GM12865 (cell line): ENCODE data around the gene LPP.

Experiments
- DNase-seq: peaks from one replicate; pipeline ENCODE4 v3.0.0; 2010; ENCODE audit warnings: low read depth
- H3K4me3 ChIP-seq: 2 replicates; pipeline ENCODE4 v1.5.1; 2011; ENCODE audit warnings: mild to moderate bottlenecking, low read depth, low read length, control low read depth
- TF ChIP-seq, protein P1 (sequence below): IDR thresholded peaks from 2 replicates; pipeline ENCODE4 v1.5.1; 2011; ENCODE audit warnings: low read length, control low read depth, low read depth, inconsistent platforms; ENCODE audit not compliant: insufficient read depth; ENCODE audit errors: missing control alignments

The LPP gene

DNA sequence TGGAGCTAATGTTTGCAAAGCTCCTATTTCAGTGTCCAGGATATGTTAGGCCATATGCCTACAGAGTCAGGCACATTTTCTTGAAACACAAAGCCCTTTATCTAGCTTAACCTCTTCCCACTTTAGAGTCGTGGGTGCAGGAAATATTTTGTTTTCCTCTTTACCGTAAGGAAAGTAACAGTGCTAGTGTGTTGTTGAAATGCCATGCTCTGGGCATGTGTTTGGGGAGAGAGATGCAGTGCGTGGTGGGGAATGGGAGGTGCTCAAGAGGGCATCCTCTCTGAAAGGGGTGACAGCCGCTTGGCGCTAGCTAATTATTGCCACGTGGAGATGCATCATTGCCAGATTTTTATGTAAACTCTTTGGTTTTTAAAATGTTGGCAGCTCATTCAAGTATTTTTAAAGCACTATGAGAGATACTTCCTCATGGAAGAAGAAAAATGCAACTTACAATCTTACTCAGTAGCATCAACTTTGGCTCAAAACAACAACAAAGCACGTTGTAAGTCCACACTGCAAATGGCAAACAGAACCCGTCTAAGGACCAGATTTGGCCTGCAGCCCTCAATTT, 152.6 kb downstream of the LPP start:
- TF ChIP-seq, protein P1, sequence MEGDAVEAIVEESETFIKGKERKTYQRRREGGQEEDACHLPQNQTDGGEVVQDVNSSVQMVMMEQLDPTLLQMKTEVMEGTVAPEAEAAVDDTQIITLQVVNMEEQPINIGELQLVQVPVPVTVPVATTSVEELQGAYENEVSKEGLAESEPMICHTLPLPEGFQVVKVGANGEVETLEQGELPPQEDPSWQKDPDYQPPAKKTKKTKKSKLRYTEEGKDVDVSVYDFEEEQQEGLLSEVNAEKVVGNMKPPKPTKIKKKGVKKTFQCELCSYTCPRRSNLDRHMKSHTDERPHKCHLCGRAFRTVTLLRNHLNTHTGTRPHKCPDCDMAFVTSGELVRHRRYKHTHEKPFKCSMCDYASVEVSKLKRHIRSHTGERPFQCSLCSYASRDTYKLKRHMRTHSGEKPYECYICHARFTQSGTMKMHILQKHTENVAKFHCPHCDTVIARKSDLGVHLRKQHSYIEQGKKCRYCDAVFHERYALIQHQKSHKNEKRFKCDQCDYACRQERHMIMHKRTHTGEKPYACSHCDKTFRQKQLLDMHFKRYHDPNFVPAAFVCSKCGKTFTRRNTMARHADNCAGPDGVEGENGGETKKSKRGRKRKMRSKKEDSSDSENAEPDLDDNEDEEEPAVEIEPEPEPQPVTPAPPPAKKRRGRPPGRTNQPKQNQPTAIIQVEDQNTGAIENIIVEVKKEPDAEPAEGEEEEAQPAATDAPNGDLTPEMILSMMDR: no peak
- no peak overlapping the region for H3K4me3 ChIP-seq
- DNase-seq: no peak

DNA sequence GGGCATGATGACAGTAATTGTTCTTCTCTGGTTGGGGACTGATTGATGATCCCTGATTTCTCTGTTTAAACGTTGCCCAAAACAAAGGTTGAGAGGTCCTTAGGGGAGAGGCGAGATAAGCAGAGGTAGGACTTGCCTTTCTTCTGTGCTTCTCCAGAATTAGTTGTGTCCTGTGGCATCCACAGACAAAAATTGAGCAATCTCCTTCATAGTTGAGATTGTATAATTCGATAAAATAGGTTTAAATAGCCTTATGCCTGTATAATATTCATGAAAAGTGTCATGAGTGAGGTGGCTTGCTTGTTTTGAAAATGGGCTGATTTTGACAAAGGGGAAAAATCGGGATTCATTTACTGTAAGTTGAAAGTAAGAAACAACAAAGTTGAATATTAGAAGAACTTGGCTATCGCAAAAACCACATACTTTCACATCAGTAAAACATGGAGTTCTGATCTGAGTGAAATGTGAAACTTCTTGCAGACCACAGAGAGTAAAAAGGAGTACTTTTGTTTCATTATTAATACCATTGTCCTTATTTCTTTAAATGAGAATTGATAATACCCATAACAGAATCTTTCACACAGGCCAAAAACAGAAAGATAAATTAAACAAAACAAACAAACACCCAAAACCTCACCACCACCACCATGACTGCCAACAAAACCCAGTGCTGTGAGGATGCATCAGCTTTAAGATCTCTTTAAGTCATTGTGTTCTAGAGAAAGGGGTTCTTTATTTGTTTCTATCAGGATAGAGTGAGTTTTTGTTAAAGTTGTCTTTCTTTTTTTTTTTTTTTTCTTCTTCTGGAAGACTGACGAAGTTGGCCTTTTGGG, 155.7 kb downstream of the LPP start:
- peak; percentile 71 for DNase-seq
- no peak overlapping the region for H3K4me3 ChIP-seq
- TF ChIP-seq, protein P1: no peak

DNA sequence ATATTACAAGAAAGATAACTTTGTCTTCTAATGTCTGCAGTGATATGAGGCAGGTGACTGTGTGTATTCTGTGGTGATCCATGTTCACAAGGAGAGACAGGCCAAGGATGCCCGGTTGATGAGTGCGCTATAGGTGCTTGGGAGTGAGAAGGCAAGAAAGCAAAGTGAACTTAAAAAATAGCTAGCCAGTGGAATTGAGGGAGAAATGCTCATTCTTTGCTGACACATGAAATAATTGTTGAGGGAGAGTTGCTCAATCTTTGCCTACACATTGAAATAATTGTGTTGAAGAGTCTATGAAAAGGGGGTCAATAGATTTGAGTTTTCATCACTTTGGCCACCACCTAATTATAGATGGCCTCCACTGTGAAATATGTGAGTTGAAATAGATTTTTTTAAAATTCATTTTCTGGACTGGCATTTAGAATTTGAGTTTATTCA, 156.3 kb downstream of the LPP start:
- no peak for DNase-seq
- no peak overlapping the region for H3K4me3 ChIP-seq
- TF ChIP-seq, protein P1: no peak

DNA sequence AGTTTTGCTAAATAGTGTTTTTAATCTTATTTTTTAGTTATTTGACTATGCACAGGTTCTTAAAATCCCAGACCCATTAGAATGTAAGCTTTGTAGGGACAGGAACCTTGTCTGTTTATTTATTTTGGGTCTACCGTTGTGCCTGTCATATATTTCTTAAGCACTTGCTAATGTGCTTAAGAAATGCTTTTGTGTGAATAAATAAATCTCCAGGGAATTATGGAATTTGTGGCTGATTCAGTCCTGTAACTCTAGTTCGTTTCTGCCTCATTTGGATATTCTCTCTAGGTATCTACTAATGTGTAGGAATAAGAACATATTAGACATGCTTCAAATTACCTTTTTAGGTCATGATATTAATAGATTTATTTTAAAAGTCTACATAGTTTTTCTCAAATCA, 161.6 kb downstream of the LPP start:
- H3K4me3 ChIP-seq: no peak overlapping the region
- TF ChIP-seq, protein P1: no peak
- DNase-seq: no peak

- TF ChIP-seq, protein P1: no peak
- no peak overlapping the region for H3K4me3 ChIP-seq
- no peak for DNase-seq
Measured at GRCh38 chr3:188316021-188316722, 162.2 kb downstream of the LPP start.

DNA sequence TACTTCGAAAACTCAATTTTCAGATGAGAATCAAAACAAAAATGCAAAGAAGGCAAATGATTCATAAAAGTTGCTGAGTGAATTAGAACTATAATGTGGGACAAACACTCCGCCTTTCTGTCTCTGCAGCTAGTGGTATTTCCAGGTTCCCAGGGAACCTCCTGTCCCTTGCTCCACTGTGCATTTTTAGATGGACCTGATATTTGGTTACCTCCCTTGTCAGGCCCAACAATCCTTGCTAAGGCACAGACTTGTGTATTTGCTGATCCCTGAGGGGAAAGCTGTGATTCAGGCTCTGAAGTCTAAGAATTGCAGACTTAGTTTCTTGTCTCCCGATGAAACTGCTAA, 162.7 kb downstream of the LPP start:
- no peak for DNase-seq
- TF ChIP-seq, protein P1: no peak

More for the DNA sequence above, 162.7 kb downstream of the LPP start:
- H3K4me3 ChIP-seq: no peak overlapping the region
